Measurements from ENCODE around the gene STPG2.

- TF ChIP-seq CTCF (IDR thresholded peaks at IDR 0.05) (no peak), EZH2 (IDR thresholded peaks at IDR 0.05) (no peak), EZH2phosphoT487 (IDR thresholded peaks at IDR 0.05) (no peak)
Measured at GRCh38 chr4:97868097-97868496, 275.2 kb downstream of the STPG2 start.
